ENCODE measurements around the gene F3.

GRCh38 chr1:94590203-94591137, 48.9 kb upstream of the F3 start:
- TF ChIP-seq CTCF (IDR thresholded peaks at IDR 0.05) (no peak), EZH2 (IDR thresholded peaks at IDR 0.05) (no peak), EZH2phosphoT487 (IDR thresholded peaks at IDR 0.05) (no peak)

All from neural progenitor cell (in vitro differentiated cells).